ENCODE data around the gene TOGARAM1.
"Not testable (repeated sequence)": the region's sequence is repeated elsewhere in the genome, so short reads cannot be mapped to it uniquely, and the experiment has no call there.

TOGARAM1 gene

GRCh38 chr14:45072126-45072525 lies 110.1 kb downstream of the TOGARAM1 start:
- H3K9ac ChIP-seq (ENCODE audit: low read depth, low read length), result no peak overlapping the region
- no peak overlapping the region for H3K27ac ChIP-seq (ENCODE audit: low read length)
- peaks cover 5% of the 10 kb centered on the region; the same call in 1 of the 2 replicates for H3K4me1 ChIP-seq (ENCODE audit: insufficient read depth, low read length)
- no peaks in the 10 kb centered on the region for H3K27me3 ChIP-seq (ENCODE audit: insufficient read depth, low read length)
- H3K4me3 ChIP-seq (ENCODE audit: low read length), result no peak overlapping the region
- H3K36me3 ChIP-seq (ENCODE audit: insufficient read depth, low read depth, low read length), result peaks cover 3% of the 10 kb centered on the region; the same call in 1 of the 2 replicates
- no peaks in the 10 kb centered on the region for H3K9me3 ChIP-seq (ENCODE audit: insufficient read depth, low read depth, low read length)

GRCh38 chr14:45073231-45073879 lies 111.4 kb downstream of the TOGARAM1 start:
- Histone ChIP-seq H3K9ac (ENCODE audit: low read depth, low read length) (no peak overlapping the region), H3K27me3 (ENCODE audit: insufficient read depth, low read length) (no peaks in the 10 kb centered on the region), H3K4me1 (ENCODE audit: insufficient read depth, low read length) (peaks cover 5% of the 10 kb centered on the region; the same call in 1 of the 2 replicates), H3K36me3 (ENCODE audit: insufficient read depth, low read depth, low read length) (peaks cover 3% of the 10 kb centered on the region; the same call in 1 of the 2 replicates), H3K9me3 (ENCODE audit: insufficient read depth, low read depth, low read length) (no peaks in the 10 kb centered on the region), H3K27ac (ENCODE audit: low read length) (no peak overlapping the region), H3K4me3 (ENCODE audit: low read length) (no peak overlapping the region)

GRCh38 chr14:45078323-45078722 lies 116.3 kb downstream of the TOGARAM1 start:
- peaks cover 5% of the 10 kb centered on the region; the same call in 1 of the 2 replicates for H3K4me1 ChIP-seq (ENCODE audit: insufficient read depth, low read length)
- no peak overlapping the region for H3K27ac ChIP-seq (ENCODE audit: low read length)
- H3K36me3 ChIP-seq (ENCODE audit: insufficient read depth, low read depth, low read length), result no peaks in the 10 kb centered on the region; the same call in 1 of the 2 replicates
- H3K27me3 ChIP-seq (ENCODE audit: insufficient read depth, low read length), result no peaks in the 10 kb centered on the region
- H3K9me3 ChIP-seq (ENCODE audit: insufficient read depth, low read depth, low read length), result no peaks in the 10 kb centered on the region
- H3K4me3 ChIP-seq (ENCODE audit: low read length), result no peak overlapping the region
- no peak overlapping the region for H3K9ac ChIP-seq (ENCODE audit: low read depth, low read length)

GRCh38 chr14:45080416-45080968 lies 118.5 kb downstream of the TOGARAM1 start:
- not testable (repeated sequence) for H3K9ac ChIP-seq (ENCODE audit: low read depth, low read length); H3K9me3 ChIP-seq (ENCODE audit: insufficient read depth, low read depth, low read length); H3K27ac ChIP-seq (ENCODE audit: low read length)

GRCh38 chr14:45081096-45081495 lies 119.1 kb downstream of the TOGARAM1 start:
- peaks cover 14% of the 10 kb centered on the region; the same call in 1 of the 2 replicates for H3K4me1 ChIP-seq (ENCODE audit: insufficient read depth, low read length)
- not testable (repeated sequence) for H3K9me3 ChIP-seq (ENCODE audit: insufficient read depth, low read depth, low read length)

More at GRCh38 chr14:45080416-45080968, 118.5 kb downstream of the TOGARAM1 start:
- H3K36me3 ChIP-seq (ENCODE audit: insufficient read depth, low read depth, low read length); H3K4me3 ChIP-seq (ENCODE audit: low read length); H3K27me3 ChIP-seq (ENCODE audit: insufficient read depth, low read length): not testable (repeated sequence)
- H3K4me1 ChIP-seq (ENCODE audit: insufficient read depth, low read length), result peaks cover 11% of the 10 kb centered on the region; the same call in 1 of the 2 replicates

GRCh38 chr14:45082420-45082819 lies 120.4 kb downstream of the TOGARAM1 start:
- no peak overlapping the region for H3K9ac ChIP-seq (ENCODE audit: low read depth, low read length)
- no peaks in the 10 kb centered on the region for H3K36me3 ChIP-seq (ENCODE audit: insufficient read depth, low read depth, low read length)
- no peak overlapping the region for H3K27ac ChIP-seq (ENCODE audit: low read length)
- H3K9me3 ChIP-seq (ENCODE audit: insufficient read depth, low read depth, low read length), result no peaks in the 10 kb centered on the region
- no peak overlapping the region for H3K4me3 ChIP-seq (ENCODE audit: low read length)
- no peaks in the 10 kb centered on the region for H3K27me3 ChIP-seq (ENCODE audit: insufficient read depth, low read length)
- H3K4me1 ChIP-seq (ENCODE audit: insufficient read depth, low read length), result peaks cover 9% of the 10 kb centered on the region; the same call in 1 of the 2 replicates

More at GRCh38 chr14:45081096-45081495, 119.1 kb downstream of the TOGARAM1 start:
- H3K4me3 ChIP-seq (ENCODE audit: low read length); H3K36me3 ChIP-seq (ENCODE audit: insufficient read depth, low read depth, low read length); H3K9ac ChIP-seq (ENCODE audit: low read depth, low read length); H3K27ac ChIP-seq (ENCODE audit: low read length); H3K27me3 ChIP-seq (ENCODE audit: insufficient read depth, low read length): not testable (repeated sequence)

GRCh38 chr14:45083617-45083975 lies 121.6 kb downstream of the TOGARAM1 start:
- Histone ChIP-seq H3K27ac (ENCODE audit: low read length) (no peak overlapping the region), H3K9ac (ENCODE audit: low read depth, low read length) (peak overlapping the region; percentile 76; the same call in 1 of the 2 replicates), H3K36me3 (ENCODE audit: insufficient read depth, low read depth, low read length) (0 out of 2 replicates have a peak, but pooled peaks cover 2% of the 10 kb centered on the region), H3K4me3 (ENCODE audit: low read length) (peak overlapping the region; percentile 86), H3K9me3 (ENCODE audit: insufficient read depth, low read depth, low read length) (no peaks in the 10 kb centered on the region), H3K27me3 (ENCODE audit: insufficient read depth, low read length) (no peaks in the 10 kb centered on the region), H3K4me1 (ENCODE audit: insufficient read depth, low read length) (peaks cover 12% of the 10 kb centered on the region; the same call in 1 of the 2 replicates)

- Histone ChIP-seq H3K9ac (ENCODE audit: low read depth, low read length) (peak within 1 kb of the TSS; percentile 93), H3K27ac (ENCODE audit: low read length) (peak within 1 kb of the TSS; percentile 72), H3K4me3 (ENCODE audit: low read length) (peak within 1 kb of the TSS; percentile 86), H3K9me3 (ENCODE audit: insufficient read depth, low read depth, low read length) (no peaks in the 10 kb centered on the region), H3K36me3 (ENCODE audit: insufficient read depth, low read depth, low read length) (0 out of 2 replicates have a peak, but pooled peaks cover 6% of the 10 kb centered on the region), H3K27me3 (ENCODE audit: insufficient read depth, low read length) (no peaks in the 10 kb centered on the region), H3K4me1 (ENCODE audit: insufficient read depth, low read length) (peaks cover 12% of the 10 kb centered on the region; the same call in 1 of the 2 replicates)
Observed at GRCh38 chr14:45083976-45084722, 122.2 kb downstream of the TOGARAM1 start, which contains the start of gene PRPF39. Gene PRPF39 (plus strand): TSS chr14:45084116. CDS start chr14:45095240, 11,124 bp downstream.

- Histone ChIP-seq H3K27ac (ENCODE audit: low read length) (no peak overlapping the region), H3K9ac (ENCODE audit: low read depth, low read length) (peak overlapping the region; percentile 93), H3K4me1 (ENCODE audit: insufficient read depth, low read length) (peaks cover 12% of the 10 kb centered on the region; the same call in 1 of the 2 replicates), H3K4me3 (ENCODE audit: low read length) (peak overlapping the region; percentile 86), H3K27me3 (ENCODE audit: insufficient read depth, low read length) (no peaks in the 10 kb centered on the region), H3K36me3 (ENCODE audit: insufficient read depth, low read depth, low read length) (0 out of 2 replicates have a peak, but pooled peaks cover 6% of the 10 kb centered on the region), H3K9me3 (ENCODE audit: insufficient read depth, low read depth, low read length) (no peaks in the 10 kb centered on the region)
Observed at GRCh38 chr14:45084946-45085346, 123.0 kb downstream of the TOGARAM1 start.

- H3K9ac ChIP-seq (ENCODE audit: low read depth, low read length), result no peak overlapping the region
- peaks cover 6% of the 10 kb centered on the region; the same call in 1 of the 2 replicates for H3K36me3 ChIP-seq (ENCODE audit: insufficient read depth, low read depth, low read length)
- H3K9me3 ChIP-seq (ENCODE audit: insufficient read depth, low read depth, low read length), result no peaks in the 10 kb centered on the region
- peaks cover 8% of the 10 kb centered on the region; the same call in 1 of the 2 replicates for H3K4me1 ChIP-seq (ENCODE audit: insufficient read depth, low read length)
- no peak overlapping the region for H3K4me3 ChIP-seq (ENCODE audit: low read length)
- no peaks in the 10 kb centered on the region for H3K27me3 ChIP-seq (ENCODE audit: insufficient read depth, low read length)
- no peak overlapping the region for H3K27ac ChIP-seq (ENCODE audit: low read length)
Observed at GRCh38 chr14:45089813-45090212, 127.8 kb downstream of the TOGARAM1 start.

- H3K27ac ChIP-seq (ENCODE audit: low read length), result no peak overlapping the region
- H3K4me1 ChIP-seq (ENCODE audit: insufficient read depth, low read length), result peaks cover 2% of the 10 kb centered on the region; the same call in 1 of the 2 replicates
- no peak overlapping the region for H3K4me3 ChIP-seq (ENCODE audit: low read length)
- peaks cover 24% of the 10 kb centered on the region for H3K36me3 ChIP-seq (ENCODE audit: insufficient read depth, low read depth, low read length)
- no peaks in the 10 kb centered on the region for H3K27me3 ChIP-seq (ENCODE audit: insufficient read depth, low read length)
- H3K9me3 ChIP-seq (ENCODE audit: insufficient read depth, low read depth, low read length), result no peaks in the 10 kb centered on the region
- H3K9ac ChIP-seq (ENCODE audit: low read depth, low read length), result no peak overlapping the region
Observed at GRCh38 chr14:45091710-45092109, 129.7 kb downstream of the TOGARAM1 start.

Data from iPS-20b (cell line).